ENCODE results near the gene ALKBH4.

ALKBH4 gene

GRCh38 chr7:102452451-102452850 lies 12.2 kb downstream of the ALKBH4 start:
- no peak for DNase-seq

GRCh38 chr7:102451371-102452054 lies 13.2 kb downstream of the ALKBH4 start:
- DNase-seq = peak; percentile 60

DNA sequence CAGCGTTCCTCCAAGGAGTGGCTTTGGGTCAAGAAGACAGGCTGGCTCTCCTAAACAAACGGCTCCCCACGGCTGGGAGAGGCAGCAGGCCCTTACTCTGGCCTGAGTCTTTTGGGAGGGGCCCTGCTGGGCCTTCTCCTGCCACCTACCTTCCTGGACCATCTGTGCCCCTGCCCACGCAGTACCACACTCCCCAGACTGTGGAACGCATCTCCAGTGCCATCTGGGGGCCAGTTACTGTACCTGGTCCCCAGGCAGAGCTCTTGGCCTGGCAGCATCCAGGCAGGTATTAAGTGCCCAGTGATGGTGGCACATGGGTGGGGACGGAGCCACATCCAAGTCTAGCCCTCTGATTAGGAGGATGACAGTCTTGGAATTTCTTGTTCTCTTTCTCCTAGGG lies 14.4 kb downstream of the ALKBH4 start:
- DNase-seq = no peak

GRCh38 chr7:102449136-102449535 lies 15.5 kb downstream of the ALKBH4 start:
- no peak for DNase-seq

DNA sequence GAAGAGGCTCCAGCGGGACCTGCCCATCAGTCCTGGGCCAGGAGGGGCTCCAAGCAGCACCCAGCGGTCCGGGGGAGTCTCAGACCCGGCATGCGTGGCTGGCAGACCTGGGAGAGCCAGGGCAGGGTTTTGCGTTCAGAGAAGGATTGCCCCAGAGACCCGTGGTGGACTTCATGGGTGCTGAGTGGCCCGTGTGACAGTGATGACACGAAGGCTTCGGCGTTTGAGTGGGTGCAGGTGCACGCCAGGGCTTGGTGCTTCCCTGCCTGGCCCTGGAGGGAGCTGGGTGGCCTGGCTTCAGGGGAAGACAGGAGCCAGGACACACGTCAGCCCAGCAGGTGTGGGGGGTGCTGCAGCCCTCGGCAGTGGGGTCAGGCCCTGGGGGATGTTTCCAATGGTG lies 17.4 kb downstream of the ALKBH4 start:
- DNase-seq = no peak

GRCh38 chr7:102446387-102447156 lies 18.1 kb downstream of the ALKBH4 start:
- DNase-seq = no peak

DNA sequence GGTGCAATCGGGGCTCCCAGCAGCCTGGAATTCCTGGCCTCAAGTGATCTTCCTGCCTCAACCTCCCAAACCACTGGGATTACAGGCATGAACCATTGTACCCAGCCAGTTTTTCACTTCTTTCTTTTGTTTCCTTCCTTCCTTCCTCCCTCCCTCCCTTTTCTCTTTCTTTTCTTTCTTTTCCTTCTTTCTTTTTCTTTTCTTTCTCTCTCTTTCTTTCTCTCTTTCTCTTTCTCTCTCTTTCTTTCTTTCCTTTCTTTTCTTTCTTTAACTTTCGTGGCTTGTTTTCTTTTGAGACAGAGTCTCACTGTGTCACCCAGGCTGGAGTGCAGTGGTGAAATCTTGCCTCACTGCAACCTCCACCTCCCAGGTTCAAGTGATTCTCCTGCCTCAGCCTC lies 19.0 kb downstream of the ALKBH4 start:
- DNase-seq = no peak

DNA sequence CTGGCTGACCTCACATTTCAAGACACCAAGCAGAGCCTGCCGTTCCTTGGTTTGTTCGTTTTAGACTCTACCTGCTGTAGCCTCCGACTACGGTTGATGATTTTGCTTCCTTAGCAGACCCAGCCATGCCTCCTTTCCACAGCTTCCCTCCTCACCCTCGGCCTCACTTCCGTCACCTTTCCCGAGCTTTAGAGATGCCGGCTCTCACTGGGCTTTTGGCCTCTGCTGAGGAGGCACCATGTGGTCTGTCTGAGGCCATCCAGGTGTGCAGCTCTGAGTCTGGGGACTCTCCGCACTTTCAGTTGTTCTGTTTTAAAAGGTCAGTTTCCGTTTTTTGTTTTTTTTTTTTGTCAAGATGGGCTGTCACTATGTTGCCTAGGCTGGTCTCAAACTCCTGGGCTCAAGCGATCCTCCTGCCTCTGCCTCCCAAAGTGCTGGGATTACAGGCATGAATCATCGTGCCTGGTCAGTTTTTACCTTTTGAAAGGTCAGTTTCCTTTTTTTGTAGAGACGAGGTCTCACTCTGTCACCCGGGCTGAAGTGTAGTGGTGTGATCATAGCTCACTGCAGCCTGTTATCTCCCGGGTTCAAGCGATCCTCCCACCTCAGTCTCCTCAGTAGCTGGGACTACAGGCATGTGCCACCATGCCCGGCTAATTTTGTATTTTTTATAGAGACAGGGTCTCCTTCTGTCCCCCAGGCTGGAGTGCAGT lies 19.5 kb downstream of the ALKBH4 start:
- DNase-seq = no peak

GRCh38 chr7:102439963-102440795 lies 24.5 kb downstream of the ALKBH4 start:
- no peak for DNase-seq

DNA sequence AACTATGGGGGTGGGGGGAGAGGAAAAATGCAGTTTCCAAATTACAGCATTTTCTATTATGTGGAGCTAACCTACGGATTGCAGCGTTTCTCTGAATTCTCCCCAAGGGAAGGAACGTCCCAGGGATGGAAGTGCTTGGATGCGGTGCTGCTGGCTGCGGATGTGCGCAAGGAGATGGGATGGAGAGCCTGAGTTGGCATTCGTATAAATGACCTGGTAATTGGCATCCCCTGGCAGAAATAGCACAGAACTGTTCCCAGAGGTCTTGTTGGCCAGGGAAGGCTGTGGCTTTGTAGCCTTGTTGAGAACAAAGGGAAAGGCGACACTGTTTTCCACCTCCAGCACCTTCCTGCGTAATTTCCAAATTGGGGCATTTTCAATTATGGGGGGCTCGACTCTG lies 28.5 kb downstream of the ALKBH4 start:
- no peak for DNase-seq

GRCh38 chr7:102434039-102434486 lies 30.6 kb downstream of the ALKBH4 start:
- DNase-seq = peak; percentile 6

- peak; percentile 33 for DNase-seq
Measured at GRCh38 chr7:102433219-102434038, 31.2 kb downstream of the ALKBH4 start, which contains the start of gene ORAI2. ORAI2 (plus strand) TSS chr7:102433575; CDS start chr7:102438957, 5,382 bp downstream.

DNA sequence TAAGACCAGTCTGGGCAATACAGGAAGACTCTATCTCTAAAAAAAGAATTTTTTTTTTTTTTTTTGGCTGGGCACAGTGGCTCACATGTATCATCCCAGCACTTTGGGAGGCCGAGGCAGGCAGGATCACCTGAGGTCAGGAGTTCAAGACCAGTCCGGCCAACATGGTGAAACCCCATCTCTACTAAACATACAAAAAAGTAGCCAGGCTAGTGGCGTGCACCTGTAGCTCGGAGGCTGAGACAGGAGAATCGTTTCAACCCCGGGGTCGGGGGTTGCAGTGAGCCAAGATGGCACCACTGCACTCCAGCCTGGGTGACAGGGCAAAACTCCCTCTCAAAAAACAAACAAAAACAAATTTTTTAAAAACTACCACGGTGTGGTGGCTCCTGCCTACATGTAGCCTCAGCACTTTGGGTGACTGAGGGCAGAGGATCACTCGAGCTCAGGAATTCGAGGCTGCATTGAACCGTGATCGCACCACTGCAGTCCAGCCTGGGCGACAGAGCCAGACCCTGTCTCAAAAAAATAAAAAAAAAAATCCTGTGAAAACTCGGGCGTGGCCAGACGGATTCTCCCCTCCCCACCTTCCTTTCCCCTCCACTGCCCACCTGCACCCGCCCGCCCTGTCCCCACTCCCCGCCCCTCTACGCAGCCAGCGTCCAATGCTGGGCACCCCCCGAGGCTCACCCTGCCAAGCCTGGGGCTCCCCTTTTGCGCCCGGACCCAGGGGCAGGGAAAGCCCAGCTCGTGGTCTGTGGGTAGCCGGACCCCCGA lies 32.0 kb downstream of the ALKBH4 start:
- peak; percentile 29 for DNase-seq

DNA sequence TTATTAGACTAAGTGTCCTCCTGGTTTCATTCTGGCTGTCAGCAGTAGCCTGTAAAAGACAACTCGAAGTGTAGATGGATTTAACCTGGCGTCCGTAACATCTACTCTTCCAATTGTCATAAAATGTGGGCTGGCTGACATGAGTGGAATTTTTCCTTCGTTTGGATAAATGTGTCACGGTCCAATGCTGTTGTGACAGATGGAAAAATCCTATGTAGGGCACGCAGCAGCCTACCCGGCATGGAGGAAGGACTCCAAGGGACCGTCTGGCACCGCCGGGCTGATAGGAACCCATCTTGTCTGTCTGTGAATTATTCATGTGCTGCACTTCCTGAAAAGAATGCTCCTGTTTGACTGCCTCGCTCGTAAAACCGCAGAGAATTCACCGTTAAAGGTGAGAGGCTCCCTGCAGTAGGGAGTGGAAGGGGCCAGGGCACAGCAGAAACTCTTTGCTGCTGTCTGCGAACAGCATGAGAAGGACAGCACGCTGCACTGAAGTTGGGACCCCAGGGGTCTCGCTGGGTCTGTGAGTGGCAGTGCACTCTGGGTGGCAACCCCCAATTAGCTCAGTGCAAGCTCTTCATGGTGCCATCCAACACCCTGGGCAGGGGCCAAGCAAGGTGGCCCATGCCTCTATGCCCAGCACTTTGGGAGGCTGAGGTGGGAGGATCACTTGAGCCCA lies 32.9 kb downstream of the ALKBH4 start:
- DNase-seq = peak; percentile 94

GRCh38 chr7:102429141-102429899 lies 35.3 kb downstream of the ALKBH4 start:
- no peak for DNase-seq

DNA sequence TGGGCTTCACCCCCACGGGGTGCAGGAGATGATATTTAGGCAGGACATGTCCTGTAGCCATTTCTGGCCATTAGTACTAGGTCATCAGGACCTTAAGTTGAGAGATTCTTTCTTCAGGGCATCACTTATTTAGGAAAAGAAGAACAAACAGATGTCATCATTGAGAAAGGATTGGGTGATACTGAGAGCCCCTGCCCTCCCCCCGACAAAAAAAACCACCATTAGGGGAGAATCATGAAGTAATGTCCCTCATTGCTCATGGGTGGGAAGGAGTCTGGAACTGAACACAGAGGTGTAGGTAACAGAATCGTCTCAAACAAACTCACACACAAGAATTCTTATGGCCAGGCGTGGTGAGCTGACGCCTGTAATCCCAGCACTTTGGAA lies 37.7 kb downstream of the ALKBH4 start:
- no peak for DNase-seq

DNA sequence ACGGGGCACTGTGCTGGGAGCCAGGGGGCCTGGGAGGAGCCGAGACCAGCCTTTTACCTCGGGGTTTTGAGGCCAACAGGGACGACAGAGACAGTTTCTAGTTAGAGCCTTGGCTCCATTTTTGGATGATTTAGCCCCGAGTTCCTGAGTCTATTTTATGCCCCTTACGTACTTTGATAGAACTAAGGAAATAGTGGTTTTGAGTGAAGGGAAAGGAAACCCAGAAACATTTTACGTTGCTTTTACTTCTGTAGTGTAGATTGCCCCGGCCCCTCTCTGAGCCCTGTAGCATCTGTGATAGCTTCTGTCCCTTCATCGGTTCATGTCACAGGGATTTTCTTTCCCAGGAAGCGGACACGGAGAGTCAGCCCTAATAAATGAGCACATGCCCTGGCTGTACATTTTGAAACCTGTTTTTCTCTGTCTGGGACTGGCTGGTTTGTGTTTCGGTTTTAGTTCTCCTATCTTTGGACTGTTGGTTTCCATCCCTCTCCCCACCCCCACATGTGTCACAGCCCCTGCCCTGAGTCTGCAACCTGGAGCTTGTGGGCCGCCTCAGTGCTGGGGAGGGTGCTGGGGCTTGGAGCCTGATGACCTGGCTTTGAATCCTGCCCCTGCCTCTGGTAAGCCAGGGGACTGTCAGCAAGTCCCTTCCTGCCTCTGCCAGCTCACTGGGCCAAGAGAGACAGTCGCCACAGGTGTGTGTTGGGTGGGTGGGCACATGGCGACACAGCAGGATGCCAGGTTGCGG lies 38.2 kb downstream of the ALKBH4 start:
- no peak for DNase-seq

DNA sequence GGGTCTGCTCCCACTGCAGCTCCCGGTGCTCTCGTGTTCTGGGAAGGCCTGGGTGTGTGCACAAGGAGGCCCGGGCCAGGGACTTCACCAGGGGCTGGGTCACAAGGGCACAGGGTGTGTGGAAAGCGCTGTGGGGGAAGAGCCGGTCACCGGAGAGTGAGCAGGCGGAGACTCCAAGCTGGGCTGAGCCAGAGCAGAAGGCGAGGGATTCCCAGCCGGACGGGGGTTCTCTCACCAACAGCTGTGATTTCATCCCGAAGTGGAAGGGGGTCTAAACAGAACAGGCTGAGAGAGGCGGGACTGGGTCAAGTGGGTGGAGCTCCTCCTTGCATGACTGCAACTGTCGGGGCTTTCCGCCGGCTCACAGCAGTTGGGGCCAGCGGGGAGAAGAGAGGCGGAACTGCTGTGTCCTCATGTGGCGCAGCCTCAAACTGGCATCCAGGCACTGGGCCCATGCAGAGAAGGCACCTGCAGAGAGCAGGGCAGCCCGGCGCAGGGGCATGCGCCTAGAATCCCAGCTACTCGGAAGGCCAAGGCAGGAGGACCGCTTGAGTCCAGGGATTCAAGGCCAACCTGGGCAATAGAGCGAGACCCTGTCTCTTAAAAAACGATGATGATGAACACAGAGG lies 38.9 kb downstream of the ALKBH4 start:
- DNase-seq = no peak
